HCT116 (cell line): ENCODE results near the gene KRTAP10-7. TPM values are rescaled to one million over a fixed set of nuclear protein-coding genes. Genes with fewer than 3 reads are reported as not detected.

Experiments used
- ATAC-seq: fragments of 200-7000 bp; cut with Tn5 transposase; 2 replicates; pipeline ENCODE4 v1.9.1; 2020; ENCODE audit warnings: mild to moderate bottlenecking, moderate library complexity
- BruUV-seq: library from RNA; stranded (reverse); fragments of 400-500 nt; replicated peaks from 2 replicates; lab custom pipeline; 2021; lab: Mats Ljungman, UMichigan
- CTCF ChIA-PET: fragments of 300-600 bp; sonication (Branson Sonifier 250); formaldehyde crosslinking; loops from one replicate; lab custom pipeline; 2021; ENCODE audit warnings: antibody characterized with exemption; lab: Charles Lee
- POLR2A ChIA-PET: fragments of 300-600, 350-600 bp; sonication (Branson Sonifier 250); formaldehyde crosslinking; loops from one replicate; lab custom pipeline; 2021; ENCODE audit warnings: antibody characterized with exemption; lab: Charles Lee
- RAD21 ChIA-PET, 2 experiments: fragments of 300-600 bp; sonication (Branson Sonifier 250); formaldehyde crosslinking; loops; one replicate each; lab custom pipeline; 2023; ENCODE audit warnings: low total read pairs in 2 of 2; ENCODE audit not compliant: uncharacterized antibody in 2 of 2, unreplicated experiment in 2 of 2, low non-redundant PET in 1 of 2; lab: Charles Lee
- DNase-seq: peaks from one replicate; pipeline ENCODE4 v3.0.0-alpha.2; 2010; ENCODE audit warnings: low read depth, low spot score
- H2AFZ ChIP-seq: fragments of 200-600 bp; shearing (Covaris generic), sonication (generic); 2 replicates; pipeline ENCODE4 v1.6.1; 2017; ENCODE audit warnings: low read depth, mixed run types, mixed read lengths, antibody characterized with exemption, low read length; ENCODE audit not compliant: poor library complexity, severe bottlenecking
- H3K27ac ChIP-seq: 2 replicates; pipeline ENCODE4 v1.5.1; 2012; ENCODE audit warnings: low read depth, low read length
- H3K27me3 ChIP-seq: fragments of 200-600 bp; sonication (generic); 2 replicates; pipeline ENCODE4 v1.6.1; 2016; ENCODE audit warnings: mixed run types, low read length, mixed read lengths; ENCODE audit not compliant: insufficient read depth
- H3K36me3 ChIP-seq, 2 experiments: fragments of 200-500 bp in 1 of 2; fragments of 200-600 bp in 1 of 2; sonication (Bioruptor generic) in 1 of 2; sonication (generic) in 1 of 2; 2 replicates each; pipeline versions ENCODE4 v1.5.1 to v1.6.1; 2014 to 2016; ENCODE audit warnings: low read length in 2 of 2, inconsistent platforms in 1 of 2, mixed read lengths in 1 of 2, mixed run types in 1 of 2; ENCODE audit not compliant: insufficient read depth in 2 of 2, control insufficient read depth in 1 of 2
- H3K4me1 ChIP-seq, 2 experiments: fragments of 200-600 bp in 1 of 2; sonication (generic) in 1 of 2; 2 replicates each; pipeline versions ENCODE4 v1.5.1 to v1.6.1; 2012 to 2017; ENCODE audit warnings: low read length in 2 of 2, inconsistent platforms in 1 of 2, mild to moderate bottlenecking in 1 of 2, mixed read lengths in 1 of 2, mixed run types in 1 of 2, moderate library complexity in 1 of 2; ENCODE audit not compliant: insufficient read depth in 2 of 2, control insufficient read depth in 1 of 2
- H3K4me2 ChIP-seq: fragments of 200-600 bp; sonication (generic); 2 replicates; pipeline ENCODE4 v1.6.1; 2017; ENCODE audit warnings: mixed run types, low read length, mixed read lengths
- H3K4me3 ChIP-seq, 2 experiments: fragments of 200-600 bp in 1 of 2; sonication (generic) in 1 of 2; replicated peaks in 1 of 2; 2 replicates each; pipeline ENCODE4 v1.5.1; 2011 to 2016; ENCODE audit warnings: low read length in 2 of 2, control low read depth in 1 of 2, low read depth in 1 of 2, mild to moderate bottlenecking in 1 of 2, mixed read lengths in 1 of 2, mixed run types in 1 of 2
- H3K79me2 ChIP-seq: fragments of 200-600 bp; sonication (generic); 2 replicates; pipeline ENCODE4 v1.6.1; 2017; ENCODE audit warnings: mild to moderate bottlenecking, mixed run types, low read length, moderate library complexity, mixed read lengths; ENCODE audit not compliant: insufficient read depth
- H3K9ac ChIP-seq: fragments of 200-600 bp; sonication (generic); 2 replicates; pipeline ENCODE4 v1.6.1; 2016; ENCODE audit warnings: low read length, mixed read lengths
- H3K9me2 ChIP-seq: fragments of 200-600 bp; sonication (generic), shearing (Covaris generic); 2 replicates; pipeline ENCODE4 v1.6.1; 2017; ENCODE audit warnings: mixed run types, mild to moderate bottlenecking, moderate library complexity; ENCODE audit not compliant: insufficient read depth
- H3K9me3 ChIP-seq, 2 experiments: fragments of 200-500 bp in 1 of 2; fragments of 200-600 bp in 1 of 2; sonication (Bioruptor generic) in 1 of 2; sonication (generic) in 1 of 2; 2 replicates each; pipeline ENCODE4 v1.6.1; 2014 to 2017; ENCODE audit warnings: low read length in 2 of 2, mixed read lengths in 2 of 2, inconsistent platforms in 1 of 2, low read depth in 1 of 2, mild to moderate bottlenecking in 1 of 2, mixed run types in 1 of 2, moderate library complexity in 1 of 2; ENCODE audit not compliant: control insufficient read depth in 1 of 2, insufficient read depth in 1 of 2
- H4K20me1 ChIP-seq: fragments of 200-600 bp; sonication (generic), shearing (Covaris generic); 2 replicates; pipeline ENCODE4 v1.6.1; 2017; ENCODE audit warnings: mixed run types, mild to moderate bottlenecking, moderate library complexity; ENCODE audit not compliant: insufficient read depth
- CBX3 ChIP-seq: IDR thresholded peaks from 2 replicates; pipeline ENCODE4 v1.6.1; 2012; ENCODE audit warnings: low read depth
- EZH2 ChIP-seq: fragments of 200-600 bp; sonication (generic); IDR thresholded peaks from 2 replicates; pipeline ENCODE4 v1.6.1; 2017; ENCODE audit warnings: antibody characterized with exemption, mixed run types
- FOSL1 ChIP-seq: IDR thresholded peaks from 2 replicates; pipeline ENCODE4 v1.6.1; 2012; ENCODE audit warnings: low read depth
- JUND ChIP-seq: IDR thresholded peaks from 2 replicates; pipeline ENCODE4 v1.6.1; 2012
- POLR2AphosphoS5 ChIP-seq: IDR thresholded peaks from 2 replicates; pipeline ENCODE4 v1.6.1; 2011; ENCODE audit warnings: mild to moderate bottlenecking, low read depth, low read length, moderate library complexity
- SIN3A ChIP-seq: IDR thresholded peaks from 2 replicates; pipeline ENCODE4 v1.6.1; 2012; ENCODE audit warnings: low read depth
- TCF7L2 ChIP-seq: IDR thresholded peaks from 2 replicates; pipeline ENCODE4 v1.7.0; 2011; ENCODE audit warnings: borderline replicate concordance, inconsistent platforms; ENCODE audit not compliant: insufficient read depth, insufficient read length; ENCODE audit errors: extremely low read depth
- intact Hi-C: fragments of 100-400 bp; cut with micrococcal nuclease; formaldehyde crosslinking; loops from 2 replicates; pipeline ENCODE4 v1.10.0; 2022
- total RNA-seq: library from RNA; stranded (reverse); gene quantifications from one replicate; pipeline ENCODE4 v1.2.1, GENCODE V29; 2021; ENCODE audit not compliant: unreplicated experiment
- TF ChIP-seq, protein P1 (sequence below): IDR thresholded peaks from 2 replicates; pipeline ENCODE4 v1.6.1; 2011; ENCODE audit warnings: mild to moderate bottlenecking, low read length, moderate library complexity; ENCODE audit not compliant: insufficient replicate concordance; ENCODE audit errors: extremely low read depth
- TF ChIP-seq, protein P2 (sequence below): IDR thresholded peaks from 2 replicates; pipeline ENCODE4 v1.6.1; 2012; ENCODE audit warnings: low read depth
- TF ChIP-seq, protein P3 (sequence below): IDR thresholded peaks from 2 replicates; pipeline ENCODE4 v1.6.1; 2012

KRTAP10-7 gene
- total RNA-seq, 1 experiment from 2014 or later = not detected

DNA sequence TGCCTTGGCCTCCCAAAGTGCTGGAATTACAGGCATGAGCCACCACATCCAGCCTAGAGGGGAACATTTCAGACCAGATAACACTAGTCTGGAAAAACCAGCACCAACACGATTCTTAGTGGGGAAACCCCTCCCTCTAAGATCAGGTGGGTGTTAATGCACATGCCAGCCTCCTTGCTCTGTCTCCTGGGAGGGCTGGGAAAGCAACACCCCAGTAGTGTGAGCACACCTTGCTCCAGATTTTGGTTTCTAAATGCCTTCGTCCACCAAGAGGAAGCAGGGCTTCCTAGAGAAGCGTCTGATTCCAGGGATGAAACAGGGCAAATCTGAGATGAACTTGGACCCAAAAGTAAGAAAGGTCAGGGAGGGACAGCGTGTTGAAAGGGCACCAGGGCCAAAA lies 29.1 kb upstream of the KRTAP10-7 start:
- H3K4me1 ChIP-seq = peaks cover 0 to 3% of the 10 kb centered on the region in 2 experiments; a peak in 1 of 4 replicates
- CTCF ChIA-PET = no interaction called here

More for the DNA sequence above, 29.1 kb upstream of the KRTAP10-7 start:
- H2AFZ ChIP-seq = no peak overlapping the region
- no peaks in the 10 kb centered on the region for H4K20me1 ChIP-seq
- no peak overlapping the region for H3K27ac ChIP-seq
- intact Hi-C loops = no loop called here
- no peaks in the 10 kb centered on the region for H3K9me3 ChIP-seq
- no peak overlapping the region for H3K9ac ChIP-seq
- DNase-seq (no peak), ATAC-seq (no peak)
- no peaks in the 10 kb centered on the region for H3K9me2 ChIP-seq
- no peak for TF ChIP-seq SIN3A
- TF ChIP-seq, protein P1, sequence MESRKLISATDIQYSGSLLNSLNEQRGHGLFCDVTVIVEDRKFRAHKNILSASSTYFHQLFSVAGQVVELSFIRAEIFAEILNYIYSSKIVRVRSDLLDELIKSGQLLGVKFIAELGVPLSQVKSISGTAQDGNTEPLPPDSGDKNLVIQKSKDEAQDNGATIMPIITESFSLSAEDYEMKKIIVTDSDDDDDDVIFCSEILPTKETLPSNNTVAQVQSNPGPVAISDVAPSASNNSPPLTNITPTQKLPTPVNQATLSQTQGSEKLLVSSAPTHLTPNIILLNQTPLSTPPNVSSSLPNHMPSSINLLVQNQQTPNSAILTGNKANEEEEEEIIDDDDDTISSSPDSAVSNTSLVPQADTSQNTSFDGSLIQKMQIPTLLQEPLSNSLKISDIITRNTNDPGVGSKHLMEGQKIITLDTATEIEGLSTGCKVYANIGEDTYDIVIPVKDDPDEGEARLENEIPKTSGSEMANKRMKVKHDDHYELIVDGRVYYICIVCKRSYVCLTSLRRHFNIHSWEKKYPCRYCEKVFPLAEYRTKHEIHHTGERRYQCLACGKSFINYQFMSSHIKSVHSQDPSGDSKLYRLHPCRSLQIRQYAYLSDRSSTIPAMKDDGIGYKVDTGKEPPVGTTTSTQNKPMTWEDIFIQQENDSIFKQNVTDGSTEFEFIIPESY = no peak
- TF ChIP-seq POLR2AphosphoS5 = no peak
- no peak for TF ChIP-seq EZH2
- TF ChIP-seq, protein P2, sequence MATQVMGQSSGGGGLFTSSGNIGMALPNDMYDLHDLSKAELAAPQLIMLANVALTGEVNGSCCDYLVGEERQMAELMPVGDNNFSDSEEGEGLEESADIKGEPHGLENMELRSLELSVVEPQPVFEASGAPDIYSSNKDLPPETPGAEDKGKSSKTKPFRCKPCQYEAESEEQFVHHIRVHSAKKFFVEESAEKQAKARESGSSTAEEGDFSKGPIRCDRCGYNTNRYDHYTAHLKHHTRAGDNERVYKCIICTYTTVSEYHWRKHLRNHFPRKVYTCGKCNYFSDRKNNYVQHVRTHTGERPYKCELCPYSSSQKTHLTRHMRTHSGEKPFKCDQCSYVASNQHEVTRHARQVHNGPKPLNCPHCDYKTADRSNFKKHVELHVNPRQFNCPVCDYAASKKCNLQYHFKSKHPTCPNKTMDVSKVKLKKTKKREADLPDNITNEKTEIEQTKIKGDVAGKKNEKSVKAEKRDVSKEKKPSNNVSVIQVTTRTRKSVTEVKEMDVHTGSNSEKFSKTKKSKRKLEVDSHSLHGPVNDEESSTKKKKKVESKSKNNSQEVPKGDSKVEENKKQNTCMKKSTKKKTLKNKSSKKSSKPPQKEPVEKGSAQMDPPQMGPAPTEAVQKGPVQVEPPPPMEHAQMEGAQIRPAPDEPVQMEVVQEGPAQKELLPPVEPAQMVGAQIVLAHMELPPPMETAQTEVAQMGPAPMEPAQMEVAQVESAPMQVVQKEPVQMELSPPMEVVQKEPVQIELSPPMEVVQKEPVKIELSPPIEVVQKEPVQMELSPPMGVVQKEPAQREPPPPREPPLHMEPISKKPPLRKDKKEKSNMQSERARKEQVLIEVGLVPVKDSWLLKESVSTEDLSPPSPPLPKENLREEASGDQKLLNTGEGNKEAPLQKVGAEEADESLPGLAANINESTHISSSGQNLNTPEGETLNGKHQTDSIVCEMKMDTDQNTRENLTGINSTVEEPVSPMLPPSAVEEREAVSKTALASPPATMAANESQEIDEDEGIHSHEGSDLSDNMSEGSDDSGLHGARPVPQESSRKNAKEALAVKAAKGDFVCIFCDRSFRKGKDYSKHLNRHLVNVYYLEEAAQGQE = no peak
- no peak for TF ChIP-seq CBX3
- no peak for TF ChIP-seq JUND
- TF ChIP-seq TCF7L2 = no peak
- TF ChIP-seq, protein P3, sequence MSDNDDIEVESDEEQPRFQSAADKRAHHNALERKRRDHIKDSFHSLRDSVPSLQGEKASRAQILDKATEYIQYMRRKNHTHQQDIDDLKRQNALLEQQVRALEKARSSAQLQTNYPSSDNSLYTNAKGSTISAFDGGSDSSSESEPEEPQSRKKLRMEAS = no peak
- no peak for TF ChIP-seq FOSL1
- BruUV-seq = no TSS peak
- RAD21 ChIA-PET = no interaction called here
- POLR2A ChIA-PET = no interaction called here
- H3K36me3 ChIP-seq = no peaks in the 10 kb centered on the region
- H3K4me2 ChIP-seq = no peak overlapping the region
- H3K79me2 ChIP-seq = no peaks in the 10 kb centered on the region
- H3K27me3 ChIP-seq = peaks cover 6% of the 10 kb centered on the region
- H3K4me3 ChIP-seq = no peak overlapping the region
